Measurements from ENCODE around the gene RNF130.

DNA sequence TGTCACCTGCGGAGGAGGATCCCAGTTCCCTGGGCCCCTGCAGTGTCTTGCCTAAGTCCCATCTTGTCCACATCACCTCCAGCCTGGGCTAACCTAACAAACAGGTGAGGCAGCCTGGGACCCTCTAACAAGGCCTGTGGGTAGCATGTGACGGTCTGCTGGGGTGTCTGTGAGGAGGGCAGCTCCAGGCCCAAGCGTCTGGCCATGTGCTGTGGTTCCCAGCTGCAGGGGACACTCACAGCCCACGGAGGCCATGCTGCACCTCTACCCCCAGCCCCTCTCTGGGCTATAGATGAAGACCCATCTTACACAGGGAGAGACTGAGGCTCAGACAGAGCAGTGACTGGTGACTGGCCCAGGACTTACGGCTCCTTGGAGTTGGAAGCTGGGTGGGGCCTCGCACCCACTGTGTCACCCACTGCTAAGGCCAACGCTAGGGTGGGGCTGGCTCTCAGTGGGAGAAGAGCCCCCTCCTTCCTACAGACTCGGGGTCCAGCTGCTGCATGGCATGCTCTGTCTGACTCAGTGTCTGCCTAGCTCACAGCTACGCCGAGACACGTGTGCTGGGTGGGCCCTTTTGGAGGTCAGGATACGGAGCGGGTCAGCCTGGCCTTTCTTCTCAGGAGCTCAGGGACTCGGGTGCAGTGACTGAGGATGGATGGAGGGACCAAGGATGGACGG lies 40.8 kb upstream of the RNF130 start:
- TF ChIP-seq CTCF (IDR thresholded peaks at IDR 0.05) (no peak), POLR2A (IDR thresholded peaks at IDR 0.05) (no peak), POLR2AphosphoS5 (IDR thresholded peaks at IDR 0.05) (no peak)

Measured in prostate gland (tissue), 2 donors.